DMS153 treated with DMSO at 0.1 percent for 48 hours (cell line): ENCODE measurements around the gene YIF1B.

Source experiments
- DNase-seq: peaks from one replicate; lab custom pipeline; 2025; ENCODE audit not compliant: unreplicated experiment; lab: John Stamatoyannopoulos, UW

The YIF1B gene

GRCh38 chr19:38306236-38306635, 9.5 kb downstream of the YIF1B start:
- no peak for DNase-seq

- DNase-seq, result peak; percentile 3
Measured at GRCh38 chr19:38304866-38305429, 10.8 kb downstream of the YIF1B start.

GRCh38 chr19:38304352-38304865, 11.3 kb downstream of the YIF1B start:
- no peak for DNase-seq

GRCh38 chr19:38303517-38304351, 12.0 kb downstream of the YIF1B start, which contains the start of gene C19orf33:
Gene C19orf33, plus strand, starts transcription at chr19:38304251. Its CDS starts 11 bp downstream, at chr19:38304262.
- DNase-seq, result no peak

- no peak for DNase-seq
Measured at GRCh38 chr19:38298821-38299680, 16.7 kb downstream of the YIF1B start.

- DNase-seq, result no peak
Measured at GRCh38 chr19:38294090-38294489, 21.7 kb downstream of the YIF1B start.

GRCh38 chr19:38293281-38293680, 22.5 kb downstream of the YIF1B start:
- no peak for DNase-seq

- DNase-seq, result no peak
Measured at GRCh38 chr19:38291855-38292254, 23.9 kb downstream of the YIF1B start.

GRCh38 chr19:38290631-38291147, 25.1 kb downstream of the YIF1B start:
- DNase-seq, result no peak

- no peak for DNase-seq
Measured at GRCh38 chr19:38289955-38290354, 25.8 kb downstream of the YIF1B start.

- no peak for DNase-seq
Measured at GRCh38 chr19:38288123-38288855, 27.5 kb downstream of the YIF1B start.

GRCh38 chr19:38287604-38288003, 28.1 kb downstream of the YIF1B start:
- no peak for DNase-seq

- DNase-seq, result no peak
Measured at GRCh38 chr19:38285567-38285966, 30.2 kb downstream of the YIF1B start.

- no peak for DNase-seq
Measured at GRCh38 chr19:38284422-38284821, 31.3 kb downstream of the YIF1B start.

GRCh38 chr19:38283271-38283670, 32.5 kb downstream of the YIF1B start:
- DNase-seq, result no peak

- DNase-seq, result no peak
Measured at GRCh38 chr19:38281811-38282566, 33.8 kb downstream of the YIF1B start.

- no peak for DNase-seq
Measured at GRCh38 chr19:38280030-38280921, 35.5 kb downstream of the YIF1B start.

GRCh38 chr19:38278751-38279150, 37.0 kb downstream of the YIF1B start:
- no peak for DNase-seq
